ENCODE results near the gene SLCO2A1.

Gene SLCO2A1

DNA sequence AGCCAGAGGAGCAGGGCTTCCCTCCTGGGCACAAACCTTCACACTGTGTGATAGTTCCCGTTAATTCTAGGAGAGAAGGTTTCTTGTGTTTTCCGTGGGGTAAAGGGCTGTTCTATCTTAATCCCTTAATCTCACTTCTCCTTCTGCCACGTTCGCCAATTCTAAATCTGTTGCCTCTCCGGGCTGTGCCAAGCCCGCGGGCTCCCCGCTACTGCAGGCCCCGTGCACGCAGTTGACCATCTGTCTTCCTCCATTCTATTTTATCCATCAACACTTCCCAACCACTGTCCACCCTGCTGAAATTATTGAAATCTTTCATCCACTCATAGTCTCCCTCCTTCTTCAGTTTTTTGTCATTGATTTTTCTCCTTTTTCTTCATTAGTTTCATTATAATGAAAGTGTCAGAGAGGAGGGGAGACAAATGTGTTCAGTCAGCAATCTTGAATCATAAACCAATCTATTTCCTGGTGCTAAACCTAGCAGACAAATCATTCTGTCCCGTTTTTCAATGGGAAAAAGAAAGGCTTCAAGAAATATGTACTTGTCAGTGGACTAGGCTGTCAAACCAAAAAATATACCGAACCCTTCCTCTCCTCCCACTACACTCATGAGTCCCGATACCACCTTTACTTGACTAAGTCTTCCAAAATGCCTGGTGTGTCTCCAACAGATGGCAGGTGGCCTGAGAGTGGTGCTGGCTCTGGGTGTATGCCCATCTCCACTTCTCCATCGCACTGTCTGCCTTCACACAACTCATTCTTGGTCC is 39.6 kb downstream of the SLCO2A1 start:
- no peak for DNase-seq (ENCODE audit: low read depth)
- TF ChIP-seq, protein P1, sequence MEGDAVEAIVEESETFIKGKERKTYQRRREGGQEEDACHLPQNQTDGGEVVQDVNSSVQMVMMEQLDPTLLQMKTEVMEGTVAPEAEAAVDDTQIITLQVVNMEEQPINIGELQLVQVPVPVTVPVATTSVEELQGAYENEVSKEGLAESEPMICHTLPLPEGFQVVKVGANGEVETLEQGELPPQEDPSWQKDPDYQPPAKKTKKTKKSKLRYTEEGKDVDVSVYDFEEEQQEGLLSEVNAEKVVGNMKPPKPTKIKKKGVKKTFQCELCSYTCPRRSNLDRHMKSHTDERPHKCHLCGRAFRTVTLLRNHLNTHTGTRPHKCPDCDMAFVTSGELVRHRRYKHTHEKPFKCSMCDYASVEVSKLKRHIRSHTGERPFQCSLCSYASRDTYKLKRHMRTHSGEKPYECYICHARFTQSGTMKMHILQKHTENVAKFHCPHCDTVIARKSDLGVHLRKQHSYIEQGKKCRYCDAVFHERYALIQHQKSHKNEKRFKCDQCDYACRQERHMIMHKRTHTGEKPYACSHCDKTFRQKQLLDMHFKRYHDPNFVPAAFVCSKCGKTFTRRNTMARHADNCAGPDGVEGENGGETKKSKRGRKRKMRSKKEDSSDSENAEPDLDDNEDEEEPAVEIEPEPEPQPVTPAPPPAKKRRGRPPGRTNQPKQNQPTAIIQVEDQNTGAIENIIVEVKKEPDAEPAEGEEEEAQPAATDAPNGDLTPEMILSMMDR (IDR thresholded peaks at IDR 0.05; ENCODE audit: low read length, missing control alignments): no peak
- H3K4me3 ChIP-seq (replicated peaks; ENCODE audit: low read depth, low read length): no peak overlapping the region

DNA sequence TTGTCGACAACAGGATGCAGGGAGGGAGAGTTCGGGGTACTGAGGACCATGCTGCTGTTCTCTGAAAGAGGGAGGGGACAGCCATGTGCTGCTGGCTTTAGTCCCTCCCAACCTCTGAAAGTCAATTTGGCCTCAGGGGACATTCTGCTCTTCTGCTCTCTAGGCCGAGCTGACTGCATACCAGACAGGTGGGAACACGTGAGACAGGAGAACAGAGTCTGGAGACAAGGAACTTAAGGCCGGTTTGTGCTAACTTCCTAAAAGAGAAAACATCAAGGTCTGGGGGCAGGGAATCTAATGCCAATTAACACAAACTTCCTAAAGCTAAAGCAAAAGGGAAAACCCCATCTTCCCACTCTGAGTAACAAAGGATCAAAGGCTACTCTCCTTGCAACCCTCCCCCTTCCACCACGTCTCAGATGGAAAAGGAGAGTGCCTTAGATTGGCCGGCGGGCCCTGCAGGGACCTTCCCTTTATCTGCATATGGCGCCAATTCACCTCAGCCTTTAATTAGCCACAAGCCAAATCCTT is 41.0 kb downstream of the SLCO2A1 start:
- DNase-seq (ENCODE audit: low read depth): no peak
- TF ChIP-seq, protein P1 (IDR thresholded peaks at IDR 0.05; ENCODE audit: low read length, missing control alignments): no peak
- no peak overlapping the region for H3K4me3 ChIP-seq (replicated peaks; ENCODE audit: low read depth, low read length)

DNA sequence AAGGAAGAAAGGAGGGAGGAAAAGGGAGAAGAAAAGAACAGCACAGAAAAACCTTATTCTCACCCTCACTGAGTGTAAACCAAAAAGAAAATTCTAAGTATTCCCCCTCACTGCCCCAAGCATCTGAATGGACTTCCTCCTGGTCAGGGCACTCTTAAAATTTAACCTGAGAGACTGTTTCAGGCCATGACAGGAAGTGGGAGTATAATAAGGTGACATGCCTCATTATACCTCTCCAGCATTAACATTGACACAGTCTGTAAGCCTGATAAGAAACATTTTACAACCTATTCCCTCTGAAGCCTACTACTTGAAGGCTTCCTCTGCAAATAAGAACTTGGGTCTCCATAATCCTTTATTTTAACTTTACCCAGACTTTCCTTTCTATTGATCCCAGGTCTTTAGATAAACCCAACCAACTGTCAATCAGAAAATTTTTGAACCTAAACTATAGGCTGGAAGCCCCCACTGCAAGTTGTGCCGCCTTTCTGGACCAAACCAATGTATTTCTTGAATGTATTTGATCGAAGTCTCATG is 41.7 kb downstream of the SLCO2A1 start:
- no peak for DNase-seq (ENCODE audit: low read depth)
- no peak overlapping the region for H3K4me3 ChIP-seq (replicated peaks; ENCODE audit: low read depth, low read length)
- TF ChIP-seq, protein P1 (IDR thresholded peaks at IDR 0.05; ENCODE audit: low read length, missing control alignments): no peak

DNA sequence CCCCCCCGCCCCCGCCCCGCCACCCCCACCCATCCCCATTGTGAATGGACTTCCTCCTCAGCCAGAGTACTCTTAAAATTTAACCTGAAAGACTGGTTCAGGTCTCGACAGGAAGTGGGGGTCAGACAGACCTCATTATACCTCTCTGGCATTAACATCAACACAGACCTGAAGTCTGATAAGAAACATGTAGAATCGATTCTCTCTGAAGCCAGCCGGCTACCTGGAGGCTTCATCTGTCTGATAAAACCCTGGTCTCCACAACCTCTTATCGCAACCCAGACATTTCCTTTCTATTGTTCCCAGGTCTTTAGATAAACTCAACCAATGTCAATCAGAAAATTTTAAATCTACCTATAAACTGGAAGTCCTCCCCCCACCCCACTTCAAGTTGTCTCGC is 42.6 kb downstream of the SLCO2A1 start:
- no peak for DNase-seq (ENCODE audit: low read depth)
- TF ChIP-seq, protein P1 (IDR thresholded peaks at IDR 0.05; ENCODE audit: low read length, missing control alignments): no peak
- no peak overlapping the region for H3K4me3 ChIP-seq (replicated peaks; ENCODE audit: low read depth, low read length)

DNA sequence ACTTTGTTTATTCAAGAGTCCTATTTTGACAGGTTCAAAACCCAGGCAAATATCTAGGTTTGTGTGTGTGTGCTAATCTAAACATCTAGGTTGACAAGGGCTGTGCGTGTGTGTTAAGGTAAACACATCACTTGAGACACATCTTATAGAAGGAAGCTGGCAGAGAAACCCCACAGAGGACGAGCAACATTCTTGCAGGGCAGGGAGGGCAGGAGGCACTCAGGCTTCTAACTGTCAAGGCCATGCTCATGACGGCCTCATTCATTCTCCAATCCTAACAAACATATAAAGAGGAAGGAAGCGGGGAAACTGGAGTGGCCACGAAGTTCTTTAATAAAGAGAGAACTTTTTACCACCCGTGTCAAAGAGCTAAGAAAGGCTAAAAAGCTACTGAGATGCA is 43.4 kb downstream of the SLCO2A1 start:
- DNase-seq (ENCODE audit: low read depth): no peak
- no peak overlapping the region for H3K4me3 ChIP-seq (replicated peaks; ENCODE audit: low read depth, low read length)
- TF ChIP-seq, protein P1 (IDR thresholded peaks at IDR 0.05; ENCODE audit: low read length, missing control alignments): no peak

DNA sequence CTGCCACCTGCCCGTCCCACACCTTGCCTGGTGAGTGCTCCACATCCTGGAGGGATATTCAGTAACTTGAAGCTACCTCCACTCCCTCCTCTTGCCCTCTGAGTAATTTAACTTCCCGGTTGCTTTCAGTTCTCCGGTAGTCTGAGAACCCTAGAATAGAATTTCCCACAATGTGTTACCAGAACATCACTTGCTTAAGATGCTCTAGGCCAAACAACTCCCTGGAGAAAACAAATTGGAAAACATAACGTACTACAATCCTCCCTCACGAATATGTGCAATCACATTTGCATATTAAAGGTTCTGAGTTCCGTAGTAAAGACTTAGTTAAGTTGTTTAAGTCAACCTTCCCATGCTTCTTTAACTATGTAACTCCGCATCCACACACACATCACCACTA is 44.8 kb downstream of the SLCO2A1 start:
- TF ChIP-seq, protein P1 (IDR thresholded peaks at IDR 0.05; ENCODE audit: low read length, missing control alignments): no peak
- DNase-seq (ENCODE audit: low read depth): no peak
- no peak overlapping the region for H3K4me3 ChIP-seq (replicated peaks; ENCODE audit: low read depth, low read length)

All from fibroblast of pulmonary artery (primary cell).